ENCODE results near the gene CRYBA1.
"Not testable (repeated sequence)": the region's sequence is repeated elsewhere in the genome, so short reads cannot be mapped to it uniquely, and the experiment has no call there.

Gene CRYBA1

GRCh38 chr17:29246628-29247027, at the start of gene CRYBA1:
TSS of gene CRYBA1 (plus strand) at chr17:29246859. CDS start at chr17:29246864, 5 bp downstream.
- no peak for DNase-seq

DNA sequence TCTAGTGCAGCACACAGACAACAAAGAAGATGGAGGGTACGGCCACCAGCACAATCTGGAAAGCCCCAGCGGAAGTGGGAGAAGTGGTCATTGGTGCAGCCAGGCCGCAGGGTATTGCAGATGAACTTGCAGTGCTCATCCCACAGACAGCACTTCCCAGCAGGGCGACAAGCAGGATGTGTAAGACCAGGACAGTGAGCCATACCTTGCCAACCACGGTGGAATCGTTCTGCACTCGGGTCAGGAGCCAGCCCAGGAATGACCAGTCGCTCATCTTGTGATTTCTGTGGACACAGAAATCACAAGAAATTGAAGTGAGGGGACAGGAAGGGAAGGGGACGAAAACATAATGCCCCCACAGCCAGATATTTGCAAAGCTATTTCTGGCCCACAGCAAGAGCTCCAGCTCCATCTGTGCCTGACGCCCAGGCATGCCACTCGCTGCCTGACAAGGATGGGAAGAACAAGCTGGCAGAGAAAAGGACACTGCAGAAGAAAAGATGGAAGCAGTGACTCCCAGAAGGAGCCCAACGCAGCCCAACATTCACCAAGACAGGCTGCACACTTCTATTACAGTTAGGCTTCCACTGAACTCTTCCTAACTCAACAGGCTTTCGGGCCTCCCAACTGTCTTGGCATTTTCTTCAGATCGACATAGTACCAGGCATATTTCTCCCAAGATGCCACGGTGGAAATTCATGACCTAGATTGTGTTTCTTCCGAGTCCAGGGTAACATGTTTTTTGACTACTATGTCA, 49.0 kb upstream of the CRYBA1 start:
- no peak for DNase-seq

DNA sequence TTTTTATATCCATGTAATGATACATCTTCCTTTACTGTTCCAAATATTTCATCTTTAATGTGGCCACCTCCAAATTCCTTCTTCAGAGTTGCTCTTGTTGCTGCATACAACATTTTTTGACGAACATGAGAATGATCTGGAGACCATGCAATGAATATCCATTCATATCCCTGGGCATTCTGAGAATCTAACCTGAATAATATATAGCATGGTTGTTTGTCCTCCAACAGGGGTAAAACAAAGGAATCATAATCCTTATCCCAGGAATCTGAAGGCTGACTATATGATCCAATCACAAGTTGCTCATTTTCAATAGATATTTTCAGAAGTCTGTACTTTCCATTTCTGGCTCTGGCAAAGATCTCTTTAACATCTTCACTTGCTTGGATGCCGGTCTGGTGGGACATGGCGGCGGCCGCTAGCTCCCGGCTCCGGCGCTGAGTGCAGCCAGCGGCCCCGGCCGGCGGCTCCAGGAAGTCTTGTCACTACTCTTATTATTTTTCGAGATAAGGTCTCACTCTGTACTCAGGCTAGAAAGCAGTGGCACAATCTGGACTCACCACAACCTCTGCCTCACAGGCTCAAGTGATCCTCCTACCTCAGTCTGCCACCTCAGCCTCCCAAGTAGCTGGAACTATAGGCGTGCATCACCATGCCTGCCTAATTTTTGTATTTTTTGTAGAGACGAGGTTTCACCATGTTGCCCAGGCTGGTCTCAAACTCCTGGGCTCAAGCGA, 42.4 kb upstream of the CRYBA1 start:
- DNase-seq = not testable (repeated sequence)

DNA sequence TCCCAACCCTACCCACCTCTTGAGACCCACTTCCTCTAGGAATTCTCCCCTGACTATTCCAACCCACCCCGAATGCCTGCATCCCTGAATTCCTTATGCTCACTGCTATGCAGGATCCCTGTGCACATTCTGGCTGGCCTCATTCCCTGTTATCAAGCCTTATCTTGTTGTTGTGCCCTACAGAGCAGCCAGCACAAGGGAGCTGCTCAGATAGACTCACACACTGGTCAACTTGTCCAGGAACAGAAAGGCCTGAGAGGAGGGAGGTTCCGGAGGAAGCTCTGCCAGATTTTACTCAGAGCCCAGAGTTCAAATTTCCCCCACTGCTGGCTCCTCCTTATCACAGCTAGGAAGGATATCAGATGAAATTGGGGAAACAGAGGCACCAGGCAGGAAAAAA, 41.6 kb upstream of the CRYBA1 start:
- DNase-seq = no peak

DNA sequence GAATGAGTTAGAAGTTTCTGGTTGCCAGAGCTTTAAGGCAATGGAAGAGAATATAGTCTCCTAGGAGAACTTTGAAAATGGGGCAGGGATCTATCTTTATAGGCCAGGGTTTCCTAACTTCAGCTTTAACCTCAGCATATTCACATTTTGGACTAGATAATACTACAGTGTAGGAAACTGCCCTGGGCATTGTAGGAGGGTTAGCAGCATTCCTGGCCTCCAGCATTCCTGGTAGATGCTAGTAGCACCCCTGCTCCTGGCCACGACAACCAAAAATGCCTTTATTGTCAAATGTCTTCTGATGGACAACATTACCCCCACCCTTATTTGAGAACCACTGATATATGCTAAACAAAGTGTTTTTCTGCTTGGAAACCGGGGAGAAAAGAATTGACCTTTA, 38.7 kb upstream of the CRYBA1 start:
- no peak for DNase-seq

DNA sequence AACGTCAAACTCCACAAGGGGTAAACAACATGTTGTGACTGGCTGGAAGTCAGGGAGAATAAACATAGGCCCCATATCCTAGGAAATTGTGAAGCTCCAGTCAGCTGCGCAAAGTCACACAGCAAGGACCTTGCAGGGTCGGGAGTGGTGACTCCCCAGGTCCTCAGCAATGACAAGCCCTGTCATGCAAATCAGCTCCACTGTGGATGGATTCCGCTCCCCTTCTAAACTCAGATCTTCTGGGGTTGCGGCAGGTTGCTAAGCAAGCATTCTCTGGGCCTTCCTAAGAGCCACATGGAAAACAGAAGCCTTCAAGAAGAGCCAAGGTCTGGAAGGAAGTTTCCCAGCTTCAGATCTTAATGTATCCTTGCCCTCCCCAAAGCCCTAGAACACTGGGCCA, 37.6 kb upstream of the CRYBA1 start:
- DNase-seq = no peak

GRCh38 chr17:29210879-29211278, 35.8 kb upstream of the CRYBA1 start:
- DNase-seq = no peak

GRCh38 chr17:29212094-29212631, 34.5 kb upstream of the CRYBA1 start:
- DNase-seq = no peak

DNA sequence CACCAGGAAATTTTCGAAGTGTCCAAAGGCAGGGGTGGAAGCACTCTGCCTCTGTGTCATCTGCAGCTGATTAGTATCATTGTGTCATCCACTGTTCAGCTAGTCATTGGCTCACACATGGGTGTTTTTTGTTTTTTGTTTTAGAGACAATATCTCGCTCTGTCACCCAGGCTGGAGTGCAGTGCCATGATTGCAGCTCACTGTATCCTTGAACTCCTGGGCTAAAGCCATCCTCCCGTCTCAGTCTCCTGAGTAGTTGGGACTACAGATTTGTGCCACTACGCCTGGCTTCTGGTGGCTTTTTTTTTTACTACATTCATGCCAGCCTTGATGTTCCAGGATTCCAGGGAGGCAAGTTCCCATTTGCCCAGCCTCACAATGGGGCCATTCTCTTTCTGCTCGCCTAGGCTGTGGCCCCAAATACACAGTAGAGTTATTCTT, 34.0 kb upstream of the CRYBA1 start:
- no peak for DNase-seq

GRCh38 chr17:29214215-29215146, 32.2 kb upstream of the CRYBA1 start:
- no peak for DNase-seq

- no peak for DNase-seq
These were observed 31.5 kb upstream of the CRYBA1 start for GRCh38 chr17:29215174-29215573.

- DNase-seq = no peak
These were observed 30.9 kb upstream of the CRYBA1 start for GRCh38 chr17:29215717-29216116.

GRCh38 chr17:29216181-29216580, 30.5 kb upstream of the CRYBA1 start:
- DNase-seq = no peak

DNA sequence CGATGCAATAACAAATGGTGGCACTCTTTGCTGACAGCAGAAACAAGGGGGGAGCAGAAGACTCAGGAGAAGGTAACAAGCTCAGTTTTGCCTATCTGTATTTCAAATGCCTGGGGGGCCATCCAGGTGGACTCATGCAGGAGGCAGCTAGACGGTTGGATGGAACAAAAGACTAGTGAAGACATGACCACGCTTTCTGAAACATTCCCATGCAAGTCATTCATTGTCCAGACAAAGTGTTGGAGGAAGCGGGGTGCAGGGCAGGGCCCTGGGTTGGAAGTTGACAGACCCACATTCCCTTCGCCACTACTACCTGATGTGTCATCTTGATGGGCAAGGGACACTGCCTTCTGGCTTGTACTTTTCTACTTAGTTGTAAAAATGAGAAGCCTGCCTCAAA, 29.8 kb upstream of the CRYBA1 start:
- DNase-seq = no peak

DNA sequence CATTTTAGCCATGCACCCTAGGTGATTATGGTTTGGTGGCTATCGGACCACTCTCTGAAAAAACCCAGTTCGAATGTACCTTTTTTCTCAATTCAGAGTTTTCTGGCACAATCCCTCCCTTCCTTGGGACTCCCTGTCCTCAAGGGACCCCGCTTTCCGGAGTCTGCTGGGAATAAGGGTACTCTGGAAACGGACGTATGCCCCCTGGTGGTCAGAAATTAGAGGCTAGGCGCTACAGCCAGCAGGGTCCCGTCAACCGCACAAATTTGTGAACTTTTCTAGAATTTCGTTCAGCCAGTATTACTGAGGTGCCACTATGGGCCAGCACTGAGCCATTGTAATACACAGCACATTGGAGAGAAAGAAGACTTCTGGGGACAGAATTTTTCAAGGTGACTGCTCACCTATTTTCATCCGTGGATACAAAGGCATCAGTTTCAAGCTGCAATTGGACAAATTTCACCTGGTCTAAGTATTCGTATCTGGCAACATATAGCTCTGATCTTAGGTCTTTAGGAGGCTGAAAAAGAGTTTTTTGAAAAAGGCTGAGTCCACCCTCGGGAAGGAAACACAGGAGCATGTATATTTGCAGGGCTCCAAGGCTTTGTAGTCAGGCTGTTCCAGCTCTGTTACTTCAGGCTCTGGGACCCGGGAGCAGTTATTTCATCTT, 27.1 kb upstream of the CRYBA1 start:
- DNase-seq = peak; percentile 57

DNA sequence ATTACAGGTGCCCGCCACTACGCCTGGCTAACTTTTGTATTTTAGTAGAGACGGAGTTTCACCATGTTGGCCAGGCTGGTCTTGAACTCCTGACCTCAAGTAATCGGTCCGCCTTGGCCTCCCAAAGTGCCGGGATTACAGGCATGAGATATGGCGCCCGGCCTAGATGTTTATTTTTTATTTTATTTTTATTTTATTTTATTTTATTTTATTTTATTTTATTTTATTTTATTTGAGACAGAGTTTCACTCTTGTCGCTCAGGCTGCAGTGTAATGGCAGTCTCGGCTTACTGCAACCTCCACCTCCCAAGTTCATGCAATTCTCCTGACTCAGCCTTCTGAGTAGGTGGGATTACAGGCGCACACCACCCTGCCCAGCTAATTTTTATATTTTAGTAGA, 25.3 kb upstream of the CRYBA1 start:
- not testable (repeated sequence) for DNase-seq

GRCh38 chr17:29225396-29225795, 21.3 kb upstream of the CRYBA1 start:
- DNase-seq = no peak

- no peak for DNase-seq
These were observed 13.4 kb upstream of the CRYBA1 start for GRCh38 chr17:29233301-29233700.

GRCh38 chr17:29234972-29235371, 11.7 kb upstream of the CRYBA1 start:
- not testable (repeated sequence) for DNase-seq

DNA sequence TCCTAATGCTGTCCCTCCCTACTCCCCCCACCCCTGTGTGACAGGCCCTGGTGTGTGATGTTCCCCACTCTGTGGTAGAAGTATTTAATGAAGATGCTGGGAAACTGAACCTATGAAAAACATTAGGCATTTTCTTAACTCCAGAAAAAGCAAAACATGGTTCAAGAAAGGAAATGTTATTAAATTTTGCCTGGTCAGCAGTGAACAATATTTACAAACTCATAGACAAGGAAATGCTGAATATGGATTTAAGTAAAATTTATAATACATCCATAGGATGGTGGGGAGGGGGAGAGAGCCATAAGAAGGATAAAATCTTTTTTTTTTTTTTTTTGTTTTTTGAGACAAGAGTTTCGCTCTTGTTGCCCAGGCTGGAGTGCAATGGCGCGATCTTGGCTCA, 10.8 kb upstream of the CRYBA1 start:
- no peak for DNase-seq

- no peak for DNase-seq
These were observed 9.1 kb upstream of the CRYBA1 start for GRCh38 chr17:29237476-29238132.
